Rectal smooth muscle tissue (tissue), 1 donor: Measurements from ENCODE around the gene SLC1A7.

Experiments
- H3K27ac ChIP-seq: one replicate; pipeline ENCODE4 v1.7.0; 2013; ENCODE audit warnings: low read depth, low read length, inconsistent platforms
- H3K27me3 ChIP-seq: one replicate; pipeline ENCODE4 v1.7.0; 2013; ENCODE audit warnings: low read length; ENCODE audit not compliant: control insufficient read depth, insufficient read depth
- H3K36me3 ChIP-seq: one replicate; pipeline ENCODE4 v1.7.0; 2013; ENCODE audit warnings: low read length; ENCODE audit not compliant: control insufficient read depth, insufficient read depth
- H3K4me1 ChIP-seq: one replicate; pipeline ENCODE4 v1.7.0; 2013; ENCODE audit warnings: low read length; ENCODE audit not compliant: control insufficient read depth, insufficient read depth
- H3K4me3 ChIP-seq: one replicate; pipeline ENCODE4 v1.7.0; 2013; ENCODE audit warnings: low read length
- H3K9ac ChIP-seq: one replicate; pipeline ENCODE4 v1.7.0; 2013; ENCODE audit warnings: low read length

The SLC1A7 gene

GRCh38 chr1:53176452-53177208, 34.2 kb upstream of the SLC1A7 start:
- H3K4me1 ChIP-seq, result peaks cover 14% of the 10 kb centered on the region
- peak overlapping the region; percentile 53 for H3K27ac ChIP-seq
- no peak overlapping the region for H3K9ac ChIP-seq
- no peak overlapping the region for H3K4me3 ChIP-seq
- no peaks in the 10 kb centered on the region for H3K27me3 ChIP-seq
- no peaks in the 10 kb centered on the region for H3K36me3 ChIP-seq

- no peak overlapping the region for H3K4me3 ChIP-seq
- H3K27ac ChIP-seq, result no peak overlapping the region
- no peaks in the 10 kb centered on the region for H3K36me3 ChIP-seq
- H3K4me1 ChIP-seq, result peaks cover 14% of the 10 kb centered on the region
- H3K9ac ChIP-seq, result no peak overlapping the region
- no peaks in the 10 kb centered on the region for H3K27me3 ChIP-seq
Measured at GRCh38 chr1:53174971-53175913, 32.8 kb upstream of the SLC1A7 start.

GRCh38 chr1:53172426-53173128, 30.1 kb upstream of the SLC1A7 start:
- Histone ChIP-seq H3K9ac (no peak overlapping the region), H3K27ac (peak overlapping the region; percentile 42), H3K27me3 (no peaks in the 10 kb centered on the region), H3K4me3 (no peak overlapping the region), H3K36me3 (no peaks in the 10 kb centered on the region), H3K4me1 (peaks cover 14% of the 10 kb centered on the region)

GRCh38 chr1:53166912-53167311, 24.5 kb upstream of the SLC1A7 start:
- H3K9ac ChIP-seq, result no peak overlapping the region
- H3K36me3 ChIP-seq, result no peaks in the 10 kb centered on the region
- H3K4me3 ChIP-seq, result no peak overlapping the region
- H3K4me1 ChIP-seq, result no peaks in the 10 kb centered on the region
- no peak overlapping the region for H3K27ac ChIP-seq
- H3K27me3 ChIP-seq, result no peaks in the 10 kb centered on the region

- no peaks in the 10 kb centered on the region for H3K36me3 ChIP-seq
- H3K9ac ChIP-seq, result no peak overlapping the region
- no peak overlapping the region for H3K4me3 ChIP-seq
- H3K4me1 ChIP-seq, result no peaks in the 10 kb centered on the region
- no peak overlapping the region for H3K27ac ChIP-seq
- no peaks in the 10 kb centered on the region for H3K27me3 ChIP-seq
Measured at GRCh38 chr1:53166366-53166765, 23.9 kb upstream of the SLC1A7 start.

GRCh38 chr1:53165408-53165961, 23.0 kb upstream of the SLC1A7 start:
- Histone ChIP-seq H3K4me1 (no peaks in the 10 kb centered on the region), H3K36me3 (no peaks in the 10 kb centered on the region), H3K27me3 (no peaks in the 10 kb centered on the region), H3K27ac (no peak overlapping the region), H3K9ac (no peak overlapping the region), H3K4me3 (no peak overlapping the region)

- H3K9ac ChIP-seq, result no peak overlapping the region
- no peaks in the 10 kb centered on the region for H3K27me3 ChIP-seq
- H3K4me1 ChIP-seq, result no peaks in the 10 kb centered on the region
- H3K4me3 ChIP-seq, result no peak overlapping the region
- H3K27ac ChIP-seq, result no peak overlapping the region
- no peaks in the 10 kb centered on the region for H3K36me3 ChIP-seq
Measured at GRCh38 chr1:53163291-53163768, 20.9 kb upstream of the SLC1A7 start.

GRCh38 chr1:53162621-53163020, 20.2 kb upstream of the SLC1A7 start:
- Histone ChIP-seq H3K27me3 (no peaks in the 10 kb centered on the region), H3K4me1 (no peaks in the 10 kb centered on the region), H3K4me3 (no peak overlapping the region), H3K9ac (no peak overlapping the region), H3K36me3 (no peaks in the 10 kb centered on the region), H3K27ac (no peak overlapping the region)

- Histone ChIP-seq H3K4me1 (no peaks in the 10 kb centered on the region), H3K36me3 (no peaks in the 10 kb centered on the region), H3K27me3 (no peaks in the 10 kb centered on the region), H3K9ac (no peak overlapping the region), H3K4me3 (no peak overlapping the region), H3K27ac (no peak overlapping the region)
Measured at GRCh38 chr1:53160924-53161378, 18.5 kb upstream of the SLC1A7 start.

GRCh38 chr1:53158900-53159299, 16.5 kb upstream of the SLC1A7 start:
- Histone ChIP-seq H3K4me3 (no peak overlapping the region), H3K9ac (no peak overlapping the region), H3K27me3 (no peaks in the 10 kb centered on the region), H3K27ac (no peak overlapping the region), H3K4me1 (no peaks in the 10 kb centered on the region), H3K36me3 (no peaks in the 10 kb centered on the region)

- no peak overlapping the region for H3K9ac ChIP-seq
- H3K4me3 ChIP-seq, result no peak overlapping the region
- H3K27ac ChIP-seq, result no peak overlapping the region
- H3K36me3 ChIP-seq, result no peaks in the 10 kb centered on the region
- H3K4me1 ChIP-seq, result no peaks in the 10 kb centered on the region
- H3K27me3 ChIP-seq, result no peaks in the 10 kb centered on the region
Measured at GRCh38 chr1:53156783-53157182, 14.3 kb upstream of the SLC1A7 start.

- Histone ChIP-seq H3K4me3 (no peak overlapping the region), H3K9ac (no peak overlapping the region), H3K4me1 (no peaks in the 10 kb centered on the region), H3K27ac (no peak overlapping the region), H3K36me3 (no peaks in the 10 kb centered on the region), H3K27me3 (no peaks in the 10 kb centered on the region)
Measured at GRCh38 chr1:53155945-53156344, 13.5 kb upstream of the SLC1A7 start.
